Activated CD4-positive, alpha-beta T cell treated with anti-CD3 and anti-CD28 coated beads for 36 hours (primary cell): ENCODE measurements around the gene COMTD1. TPM values are rescaled to one million over a fixed set of nuclear protein-coding genes. Genes with fewer than 3 reads are reported as not detected.

ENCODE experiments used
- ATAC-seq: fragments of 200-7000 bp; cut with Tn5 transposase; one replicate; pipeline ENCODE4 v1.10.0; 2021; ENCODE audit warnings: mild to moderate bottlenecking, moderate library complexity
- CTCF ChIA-PET: fragments of 350-600 bp; sonication (Branson Sonifier 250); formaldehyde crosslinking; loops from one replicate; lab custom pipeline; 2021; ENCODE audit warnings: antibody characterized with exemption; lab: Charles Lee
- POLR2A ChIA-PET: fragments of 350-600 bp; sonication (Branson Sonifier 250); formaldehyde crosslinking; loops from one replicate; lab custom pipeline; 2021; ENCODE audit warnings: antibody characterized with exemption, inconsistent platforms; lab: Charles Lee
- DNase-seq: peaks from one replicate; pipeline ENCODE4 v3.0.0-alpha.2; 2020
- H3K27ac Mint-ChIP-seq: one replicate; pipeline ENCODE4 v1.8.0; 2021; ENCODE audit warnings: mixed read lengths
- H3K27me3 Mint-ChIP-seq: one replicate; pipeline ENCODE4 v1.8.0; 2021; ENCODE audit warnings: mixed read lengths
- H3K36me3 Mint-ChIP-seq: one replicate; pipeline ENCODE4 v1.8.0; 2021; ENCODE audit warnings: low read depth, mixed read lengths
- H3K4me1 Mint-ChIP-seq: one replicate; pipeline ENCODE4 v1.8.0; 2021; ENCODE audit warnings: mixed read lengths
- H3K4me3 Mint-ChIP-seq: one replicate; pipeline ENCODE4 v1.8.0; 2021; ENCODE audit warnings: mild to moderate bottlenecking, moderate library complexity, mixed read lengths
- H3K9me3 Mint-ChIP-seq: one replicate; pipeline ENCODE4 v1.8.0; 2021; ENCODE audit warnings: low read depth, mixed read lengths
- intact Hi-C, 2 experiments: fragments of 100-400 bp; cut with DNase I in 1 of 2; cut with micrococcal nuclease in 1 of 2; formaldehyde crosslinking; loops; one replicate each; pipeline versions ENCODE4 v1.14.2 to v1.15.1; 2022 to 2024; cut with DNase I, micrococcal nuclease
- total RNA-seq, 2 experiments: library from RNA; stranded (reverse); gene quantifications; one replicate each; pipeline ENCODE4 v1.2.3, GENCODE V29; 2021

Gene COMTD1
- 10 to 100 TPM; 28.1 to 41.0 TPM for total RNA-seq

- Mint-ChIP-seq H3K9me3 (no peaks in the 10 kb centered on the region), H3K27ac (peak within 1 kb of the TSS; percentile 89), H3K4me3 (peak within 1 kb of the TSS; percentile 79), H3K4me1 (peaks cover 31% of the 10 kb centered on the region), H3K27me3 (no peaks in the 10 kb centered on the region), H3K36me3 (peaks cover 30% of the 10 kb centered on the region)
- intact Hi-C loops = loop anchor here (1.0 to 10.0 kb wide), 9 partner anchors 47 to 1241 kb away; partner anchors contain the start of gene VCL (in 1 of the 2)
- ATAC-seq = peak; percentile 76
- POLR2A ChIA-PET = interaction anchor here (0.6 to 3.9 kb wide), 4 partner anchors 13 to 409 kb away, joined by 3 to 28 read pairs (median 6); partner anchors contain the start of genes KAT6B and VDAC2
- CTCF ChIA-PET = interaction anchor here (0.5 to 10.5 kb wide), 27 partner anchors 16 to 1110 kb away, joined by 3 to 129 read pairs (median 4); partner anchors contain the start of genes SAMD8 and VDAC2
- DNase-seq = peak; percentile 98
These were observed at the start of gene COMTD1 for GRCh38 chr10:75235375-75236177. Gene COMTD1 (minus strand): TSS chr10:75235957. CDS start chr10:75235928, 29 bp downstream.

GRCh38 chr10:75283671-75284470 lies 48.1 kb upstream of the COMTD1 start:
- ATAC-seq = no peak
- POLR2A ChIA-PET = interaction anchor here (0.7 kb wide), 1 partner anchor 10 kb away, joined by 3 read pairs; no protein-coding TSS in a partner anchor
- Mint-ChIP-seq H3K9me3 (no peaks in the 10 kb centered on the region), H3K4me1 (no peaks in the 10 kb centered on the region), H3K36me3 (no peaks in the 10 kb centered on the region), H3K4me3 (no peak overlapping the region), H3K27me3 (peaks cover 24% of the 10 kb centered on the region), H3K27ac (no peak overlapping the region)
- no peak for DNase-seq
- CTCF ChIA-PET = no interaction called here
- intact Hi-C loops = no loop called here

GRCh38 chr10:75283078-75283670 lies 47.4 kb upstream of the COMTD1 start:
- DNase-seq (no peak), ATAC-seq (no peak)
- POLR2A ChIA-PET = interaction anchor here (0.7 kb wide), 1 partner anchor 11 kb away, joined by 3 read pairs; no protein-coding TSS in a partner anchor
- Mint-ChIP-seq H3K36me3 (no peaks in the 10 kb centered on the region), H3K4me1 (no peaks in the 10 kb centered on the region), H3K27ac (no peak overlapping the region), H3K9me3 (no peaks in the 10 kb centered on the region), H3K4me3 (no peak overlapping the region), H3K27me3 (peaks cover 24% of the 10 kb centered on the region)
- intact Hi-C loops = no loop called here
- CTCF ChIA-PET = interaction anchor here (0.6 kb wide), 1 partner anchor 32 kb away, joined by 3 read pairs; no protein-coding TSS in a partner anchor

- peaks cover 21% of the 10 kb centered on the region for H3K27me3 Mint-ChIP-seq
- no peaks in the 10 kb centered on the region for H3K9me3 Mint-ChIP-seq
- intact Hi-C loops = no loop called here
- ChIA-PET CTCF (no interaction called here), POLR2A (interaction anchor here (0.9 kb wide), 1 partner anchor 9 kb away, joined by 3 read pairs; no protein-coding TSS in a partner anchor)
- no peaks in the 10 kb centered on the region for H3K36me3 Mint-ChIP-seq
- DNase-seq (no peak), ATAC-seq (no peak)
- no peak overlapping the region for H3K4me3 Mint-ChIP-seq
- H3K4me1 Mint-ChIP-seq = no peaks in the 10 kb centered on the region
- H3K27ac Mint-ChIP-seq = no peak overlapping the region
These were observed 46.2 kb upstream of the COMTD1 start for GRCh38 chr10:75281974-75282373.

- DNase-seq (no peak), ATAC-seq (no peak)
- CTCF ChIA-PET = no interaction called here
- intact Hi-C loops = no loop called here
- H3K36me3 Mint-ChIP-seq = no peaks in the 10 kb centered on the region
- POLR2A ChIA-PET = no interaction called here
- no peak overlapping the region for H3K4me3 Mint-ChIP-seq
- H3K27ac Mint-ChIP-seq = no peak overlapping the region
- H3K4me1 Mint-ChIP-seq = no peaks in the 10 kb centered on the region
- H3K9me3 Mint-ChIP-seq = no peaks in the 10 kb centered on the region
- H3K27me3 Mint-ChIP-seq = peaks cover 25% of the 10 kb centered on the region
These were observed 44.5 kb upstream of the COMTD1 start for GRCh38 chr10:75280236-75280635.

DNA sequence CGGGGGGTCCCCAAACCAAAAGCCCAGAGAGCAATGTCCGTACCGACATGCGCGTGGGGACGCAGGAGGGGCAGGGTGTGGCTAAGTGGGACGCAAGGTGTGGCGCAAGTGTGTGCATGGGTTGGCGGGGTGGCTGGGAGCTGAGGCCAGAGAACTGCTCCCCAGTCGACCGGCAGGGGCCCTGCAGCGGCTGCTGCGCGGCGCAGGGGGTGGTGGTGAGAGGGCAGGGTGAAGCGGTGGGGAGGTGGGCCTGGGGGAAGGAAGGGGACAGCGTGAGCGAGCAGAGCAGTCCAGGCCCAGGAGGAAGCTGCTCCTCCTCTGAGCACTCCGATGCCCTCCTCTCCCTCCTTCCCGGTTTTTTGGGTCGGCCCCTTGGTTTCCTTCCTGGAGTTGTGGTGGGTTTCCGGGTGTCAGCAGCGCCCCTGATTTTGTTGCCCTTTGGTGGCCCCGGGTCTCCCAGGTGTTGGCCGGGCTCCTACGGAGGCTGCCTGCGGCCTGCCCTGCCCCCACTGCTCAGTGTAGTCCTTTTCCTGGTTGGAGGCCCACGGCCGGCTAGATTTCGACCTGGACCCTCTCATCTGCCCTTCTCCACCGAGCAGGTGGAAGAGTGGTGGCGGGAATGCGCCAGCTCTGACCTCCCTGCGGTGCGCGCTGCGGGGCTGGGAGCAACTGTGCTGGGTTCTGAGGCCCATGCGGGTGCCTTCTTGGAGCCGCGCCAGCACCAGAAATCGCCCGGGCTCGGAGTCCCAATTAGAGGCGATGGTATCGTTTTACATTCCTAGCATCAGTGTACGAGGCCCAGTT lies 40.5 kb upstream of the COMTD1 start:
- Mint-ChIP-seq H3K4me3 (no peak overlapping the region), H3K9me3 (no peaks in the 10 kb centered on the region), H3K27ac (no peak overlapping the region), H3K36me3 (no peaks in the 10 kb centered on the region), H3K27me3 (peaks cover 17% of the 10 kb centered on the region), H3K4me1 (no peaks in the 10 kb centered on the region)
- no peak for DNase-seq
- CTCF ChIA-PET = interaction anchor here (0.5 kb wide), 1 partner anchor 43 kb away, joined by 3 read pairs; no protein-coding TSS in a partner anchor
- POLR2A ChIA-PET = no interaction called here
- no peak for ATAC-seq
- intact Hi-C loops = no loop called here

DNA sequence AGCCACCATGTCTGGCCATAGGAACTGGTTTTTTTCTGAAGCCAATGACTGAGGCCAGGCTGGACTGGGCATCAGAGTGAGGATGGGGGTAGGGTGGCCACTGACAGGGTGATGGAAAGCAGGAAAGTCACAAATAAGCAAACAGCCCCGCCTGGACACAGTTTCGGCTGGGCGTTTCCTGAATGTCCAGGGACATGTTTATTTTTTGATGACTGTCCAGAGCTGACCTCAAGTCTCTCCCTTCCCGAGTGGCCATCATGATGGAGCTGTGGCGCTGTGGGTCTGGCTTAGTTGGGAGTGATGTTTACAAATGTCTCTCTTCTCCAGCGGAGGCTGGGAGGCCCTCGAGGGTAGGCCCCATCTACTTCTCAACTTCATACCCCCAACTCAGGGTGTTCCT lies 37.1 kb upstream of the COMTD1 start:
- Mint-ChIP-seq H3K27ac (no peak overlapping the region), H3K36me3 (no peaks in the 10 kb centered on the region), H3K4me1 (no peaks in the 10 kb centered on the region), H3K4me3 (no peak overlapping the region), H3K27me3 (peaks cover 9% of the 10 kb centered on the region), H3K9me3 (no peaks in the 10 kb centered on the region)
- ChIA-PET CTCF (interaction anchor here (0.5 kb wide), 1 partner anchor 953 kb away, joined by 3 read pairs; no protein-coding TSS in a partner anchor), POLR2A (no interaction called here)
- intact Hi-C loops = no loop called here
- ATAC-seq = no peak
- no peak for DNase-seq

DNA sequence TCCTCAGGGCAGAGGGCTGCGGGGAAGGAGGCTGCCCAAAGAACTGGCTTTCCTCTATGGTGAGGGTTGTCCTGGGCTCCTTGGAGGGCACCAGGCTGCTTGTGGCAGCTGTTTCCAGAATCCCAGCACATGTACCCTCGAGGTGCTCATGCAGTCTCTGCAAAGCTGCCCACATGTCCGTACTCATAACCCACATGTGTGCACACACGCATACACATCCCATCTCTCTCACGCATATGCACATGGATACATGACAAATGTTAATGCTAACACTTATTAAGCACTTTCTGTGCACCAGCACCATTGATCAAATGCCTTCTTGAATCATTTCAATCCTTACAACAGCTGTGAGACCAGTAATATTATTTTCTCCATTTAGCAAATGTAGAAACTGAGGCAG lies 36.3 kb upstream of the COMTD1 start:
- H3K4me1 Mint-ChIP-seq = no peaks in the 10 kb centered on the region
- no peak overlapping the region for H3K4me3 Mint-ChIP-seq
- H3K36me3 Mint-ChIP-seq = no peaks in the 10 kb centered on the region
- intact Hi-C loops = no loop called here
- ATAC-seq (no peak), DNase-seq (no peak)
- ChIA-PET POLR2A (no interaction called here), CTCF (no interaction called here)
- H3K9me3 Mint-ChIP-seq = no peaks in the 10 kb centered on the region
- H3K27me3 Mint-ChIP-seq = peaks cover 9% of the 10 kb centered on the region
- H3K27ac Mint-ChIP-seq = no peak overlapping the region

DNA sequence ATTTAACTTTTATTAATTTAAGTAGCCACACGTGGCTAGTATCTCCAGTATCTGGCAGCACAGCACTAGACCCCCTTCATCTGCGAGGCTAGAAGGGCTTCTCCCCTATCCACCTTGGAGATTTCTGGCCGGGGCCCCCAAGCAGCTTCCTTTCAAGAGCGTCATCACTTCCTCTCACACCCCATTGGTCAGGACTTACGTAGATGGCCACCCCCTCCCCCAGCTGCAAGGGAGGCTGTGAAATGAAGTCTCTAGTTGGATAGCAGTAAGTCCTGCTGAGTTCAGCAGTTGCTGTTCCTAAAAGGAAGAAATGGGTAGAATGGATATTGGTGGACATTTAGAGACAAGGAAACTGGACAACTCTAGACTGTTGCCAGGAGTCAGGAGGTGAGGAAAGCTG lies 33.8 kb upstream of the COMTD1 start:
- ATAC-seq = no peak
- intact Hi-C loops = no loop called here
- H3K27ac Mint-ChIP-seq = no peak overlapping the region
- no peak overlapping the region for H3K4me3 Mint-ChIP-seq
- H3K36me3 Mint-ChIP-seq = no peaks in the 10 kb centered on the region
- ChIA-PET CTCF (interaction anchor here (0.6 kb wide), 1 partner anchor 60 kb away, joined by 3 read pairs; no protein-coding TSS in a partner anchor), POLR2A (interaction anchor here (0.6 kb wide), 1 partner anchor 94 kb away, joined by 4 read pairs; no protein-coding TSS in a partner anchor)
- H3K27me3 Mint-ChIP-seq = no peaks in the 10 kb centered on the region
- H3K9me3 Mint-ChIP-seq = no peaks in the 10 kb centered on the region
- no peak for DNase-seq
- H3K4me1 Mint-ChIP-seq = no peaks in the 10 kb centered on the region

- Mint-ChIP-seq H3K27me3 (no peaks in the 10 kb centered on the region), H3K4me1 (no peaks in the 10 kb centered on the region), H3K4me3 (no peak overlapping the region), H3K9me3 (no peaks in the 10 kb centered on the region), H3K27ac (no peak overlapping the region), H3K36me3 (no peaks in the 10 kb centered on the region)
- no peak for DNase-seq
- POLR2A ChIA-PET = no interaction called here
- intact Hi-C loops = no loop called here
- no peak for ATAC-seq
- CTCF ChIA-PET = interaction anchor here (0.7 kb wide), 1 partner anchor 84 kb away, joined by 3 read pairs; no protein-coding TSS in a partner anchor
These were observed 31.2 kb upstream of the COMTD1 start for GRCh38 chr10:75266945-75267344.
